NCI-H187 treated with DMSO at 0.1 percent for 48 hours (cell line): ENCODE data around the gene GRID2IP.

ENCODE experiments used
- DNase-seq: peaks from one replicate; lab custom pipeline; 2025; lab: John Stamatoyannopoulos, UW

GRID2IP gene

GRCh38 chr7:6562106-6562505 lies 10.8 kb upstream of the GRID2IP start:
- DNase-seq, result no peak

GRCh38 chr7:6559896-6560295 lies 8.6 kb upstream of the GRID2IP start:
- no peak for DNase-seq

GRCh38 chr7:6558837-6559236 lies 7.6 kb upstream of the GRID2IP start:
- DNase-seq, result no peak

GRCh38 chr7:6556196-6556595 lies 4.9 kb upstream of the GRID2IP start:
- DNase-seq, result no peak

- DNase-seq, result no peak
Observed at GRCh38 chr7:6554848-6555247, 3.6 kb upstream of the GRID2IP start.

- no peak for DNase-seq
Observed at GRCh38 chr7:6553448-6554044, 2.3 kb upstream of the GRID2IP start.

GRCh38 chr7:6547400-6547799 lies 3.9 kb downstream of the GRID2IP start:
- DNase-seq, result no peak

- no peak for DNase-seq
Observed at GRCh38 chr7:6546498-6547251, 4.6 kb downstream of the GRID2IP start.

GRCh38 chr7:6545398-6546126 lies 5.7 kb downstream of the GRID2IP start:
- DNase-seq, result no peak

GRCh38 chr7:6542368-6542767 lies 8.9 kb downstream of the GRID2IP start:
- DNase-seq, result no peak

GRCh38 chr7:6536262-6537260 lies 14.7 kb downstream of the GRID2IP start:
- DNase-seq, result no peak

- no peak for DNase-seq
Observed at GRCh38 chr7:6533893-6534495, 17.3 kb downstream of the GRID2IP start.

GRCh38 chr7:6532516-6532915 lies 18.7 kb downstream of the GRID2IP start:
- no peak for DNase-seq

GRCh38 chr7:6531492-6532279 lies 19.6 kb downstream of the GRID2IP start:
- no peak for DNase-seq

- DNase-seq, result no peak
Observed at GRCh38 chr7:6530626-6531491, 20.4 kb downstream of the GRID2IP start.

- DNase-seq, result no peak
Observed at GRCh38 chr7:6529643-6530042, 21.6 kb downstream of the GRID2IP start.

GRCh38 chr7:6528401-6529130 lies 22.7 kb downstream of the GRID2IP start:
- DNase-seq, result no peak

- DNase-seq, result no peak
Observed at GRCh38 chr7:6526997-6527378, 24.3 kb downstream of the GRID2IP start.
